Ectodermal cell (in vitro differentiated cells): Measurements from ENCODE around the gene EPSTI1.

ENCODE experiments used
- H3K27ac ChIP-seq: 2 replicates; pipeline ENCODE4 v1.7.0; 2013; ENCODE audit warnings: mild to moderate bottlenecking, low read depth, low read length; ENCODE audit not compliant: insufficient read depth, poor library complexity, severe bottlenecking
- H3K27me3 ChIP-seq: 2 replicates; pipeline ENCODE4 v1.7.0; 2013; ENCODE audit warnings: mild to moderate bottlenecking, low read length; ENCODE audit not compliant: insufficient read depth, control insufficient read depth, poor library complexity, severe bottlenecking
- H3K36me3 ChIP-seq: one replicate; pipeline ENCODE4 v1.7.0; 2013; ENCODE audit warnings: low read length; ENCODE audit not compliant: control insufficient read depth, insufficient read depth
- H3K4me1 ChIP-seq: one replicate; pipeline ENCODE4 v1.7.0; 2013; ENCODE audit warnings: low read length; ENCODE audit not compliant: control insufficient read depth, insufficient read depth
- H3K4me3 ChIP-seq: 2 replicates; pipeline ENCODE4 v1.7.0; 2013; ENCODE audit warnings: low read depth, low read length, control low read depth; ENCODE audit not compliant: insufficient read depth
- H3K9me3 ChIP-seq: 2 replicates; pipeline ENCODE4 v1.7.0; 2013; ENCODE audit warnings: mild to moderate bottlenecking, low read length, moderate library complexity; ENCODE audit not compliant: control insufficient read depth
- whole genome bisulfite sequencing, 2 experiments: methylation state at CpG; one replicate each; pipeline ENCODE4 v1.1.7; 2013; ENCODE audit warnings: missing lambda C conversion rate in 2 of 2; 5-methylcytosine and 5-hydroxymethylcytosine counted together

EPSTI1 gene

GRCh38 chr13:42899266-42899665, 92.8 kb downstream of the EPSTI1 start:
- 95 to 100% methylated on average over 1 to 2 of the region's 3 CpGs for WGBS, 2 experiments
- no peak overlapping the region for H3K27ac ChIP-seq
- H3K9me3 ChIP-seq = no peaks in the 10 kb centered on the region
- H3K4me1 ChIP-seq = no peaks in the 10 kb centered on the region
- H3K27me3 ChIP-seq = no peaks in the 10 kb centered on the region
- no peak overlapping the region for H3K4me3 ChIP-seq
- no peaks in the 10 kb centered on the region for H3K36me3 ChIP-seq

- no peaks in the 10 kb centered on the region for H3K4me1 ChIP-seq
- H3K9me3 ChIP-seq = no peaks in the 10 kb centered on the region
- no peaks in the 10 kb centered on the region for H3K27me3 ChIP-seq
- no peak overlapping the region for H3K4me3 ChIP-seq
- no peak overlapping the region for H3K27ac ChIP-seq
- no peaks in the 10 kb centered on the region for H3K36me3 ChIP-seq
- 93 to 95% methylated on average over 3 of the region's 3 CpGs for WGBS, 2 experiments
Measured at GRCh38 chr13:42895776-42896175, 96.3 kb downstream of the EPSTI1 start.

- Histone ChIP-seq H3K9me3 (no peaks in the 10 kb centered on the region), H3K4me3 (no peak overlapping the region), H3K4me1 (no peaks in the 10 kb centered on the region), H3K27ac (no peak overlapping the region), H3K27me3 (no peaks in the 10 kb centered on the region), H3K36me3 (no peaks in the 10 kb centered on the region)
- 80 to 90% methylated on average over 2 of the region's 4 CpGs for WGBS, 2 experiments
Measured at GRCh38 chr13:42894765-42895243, 97.2 kb downstream of the EPSTI1 start.

- no peak overlapping the region for H3K27ac ChIP-seq
- no peaks in the 10 kb centered on the region for H3K9me3 ChIP-seq
- no peaks in the 10 kb centered on the region for H3K36me3 ChIP-seq
- 84 to 86% methylated on average over 1 of the region's 1 CpG for WGBS, 2 experiments
- no peaks in the 10 kb centered on the region for H3K4me1 ChIP-seq
- no peak overlapping the region for H3K4me3 ChIP-seq
- H3K27me3 ChIP-seq = no peaks in the 10 kb centered on the region
Measured at GRCh38 chr13:42893214-42893671, 98.8 kb downstream of the EPSTI1 start.

DNA sequence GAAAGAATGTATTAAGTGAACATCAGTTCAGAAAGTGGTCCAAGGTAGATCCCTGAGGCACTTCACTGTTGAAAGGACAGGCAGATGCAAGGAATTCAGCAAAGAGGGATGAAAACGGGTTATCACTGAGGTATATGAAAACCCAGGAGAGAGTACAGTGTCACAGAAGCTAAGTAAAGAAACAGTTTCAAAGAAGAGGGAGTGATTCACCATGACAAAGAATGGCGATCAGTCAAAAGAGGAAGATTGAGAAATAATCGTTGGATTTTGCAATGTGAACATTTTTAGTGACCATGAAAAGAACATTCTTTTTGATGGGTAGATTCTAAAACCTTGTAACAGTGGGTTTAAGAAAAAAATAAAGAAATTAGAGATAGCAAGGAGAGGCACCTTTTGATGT, 99.3 kb downstream of the EPSTI1 start:
- no peaks in the 10 kb centered on the region for H3K36me3 ChIP-seq
- H3K27ac ChIP-seq = no peak overlapping the region
- 85 to 90% methylated on average over 3 of the region's 3 CpGs for WGBS, 2 experiments

DNA sequence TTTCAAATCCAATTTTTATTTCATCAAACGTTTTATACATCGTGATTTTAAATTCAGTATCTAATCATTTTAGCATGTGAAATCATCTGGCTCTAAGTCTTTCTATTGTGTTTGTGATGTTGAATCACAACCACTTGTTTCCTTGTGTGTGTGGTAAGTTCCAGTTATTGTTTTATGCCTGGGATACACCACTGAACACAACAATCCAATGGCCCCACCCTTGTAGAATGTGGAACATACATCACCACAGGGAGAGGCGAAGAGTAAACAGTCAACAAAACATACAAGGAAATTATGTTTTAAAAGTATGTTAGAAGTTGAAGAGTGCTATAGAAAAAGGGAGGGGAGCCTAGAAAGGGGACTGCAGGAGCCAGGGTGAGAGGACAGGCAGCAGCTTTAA, 100.5 kb downstream of the EPSTI1 start:
- no peak overlapping the region for H3K4me3 ChIP-seq
- H3K27me3 ChIP-seq = no peaks in the 10 kb centered on the region
- H3K9me3 ChIP-seq = no peaks in the 10 kb centered on the region
- H3K4me1 ChIP-seq = no peaks in the 10 kb centered on the region
- WGBS, 2 experiments = 85 to 93% methylated on average over 2 to 3 of the region's 3 CpGs
- H3K27ac ChIP-seq = no peak overlapping the region
- H3K36me3 ChIP-seq = no peaks in the 10 kb centered on the region

More for the DNA sequence above, 99.3 kb downstream of the EPSTI1 start:
- Histone ChIP-seq H3K9me3 (no peaks in the 10 kb centered on the region), H3K4me1 (no peaks in the 10 kb centered on the region), H3K27me3 (no peaks in the 10 kb centered on the region), H3K4me3 (no peak overlapping the region)

GRCh38 chr13:42885325-42885724, 106.7 kb downstream of the EPSTI1 start:
- Histone ChIP-seq H3K27me3 (no peaks in the 10 kb centered on the region), H3K36me3 (no peaks in the 10 kb centered on the region), H3K27ac (no peak overlapping the region), H3K4me3 (no peak overlapping the region), H3K4me1 (no peaks in the 10 kb centered on the region), H3K9me3 (no peaks in the 10 kb centered on the region)
- 96% methylated on average over 8 of the region's 8 CpGs for WGBS, 2 experiments

DNA sequence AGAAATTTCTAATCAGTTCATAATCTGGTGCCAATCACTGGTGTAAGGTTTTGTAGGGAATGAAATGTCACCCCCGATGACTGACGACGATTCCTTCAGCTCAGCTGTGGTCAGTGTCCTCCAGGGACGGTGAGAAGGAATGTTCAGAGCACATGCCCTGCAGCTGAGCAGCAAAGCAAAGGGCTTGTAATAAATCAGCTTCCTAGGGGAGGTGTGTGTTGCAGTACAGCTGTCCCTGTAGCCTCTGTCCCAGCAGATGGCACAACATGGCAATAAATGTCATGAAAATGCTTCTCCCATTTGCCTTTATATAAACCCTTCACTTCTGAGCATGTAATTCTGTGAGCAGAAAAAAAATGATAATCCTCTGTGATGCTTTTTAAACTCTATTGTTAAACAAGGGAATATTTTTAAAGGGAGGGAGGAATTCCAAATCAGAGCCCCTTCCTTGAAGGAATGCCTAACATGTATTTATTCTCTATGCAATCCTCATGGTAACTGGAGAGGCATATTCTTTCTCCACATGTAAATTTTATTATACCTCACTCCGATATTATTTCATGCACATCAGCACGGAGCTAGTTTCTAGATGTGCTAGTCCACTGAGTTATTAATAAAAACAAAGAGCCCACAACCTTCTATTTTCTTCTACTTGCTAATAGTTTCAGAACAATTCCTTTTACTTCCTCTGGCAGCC, 108.1 kb downstream of the EPSTI1 start:
- Histone ChIP-seq H3K9me3 (no peaks in the 10 kb centered on the region), H3K4me1 (no peaks in the 10 kb centered on the region), H3K4me3 (no peak overlapping the region), H3K27me3 (no peaks in the 10 kb centered on the region), H3K36me3 (no peaks in the 10 kb centered on the region), H3K27ac (no peak overlapping the region)
- WGBS, 2 experiments = 61 to 74% methylated on average over 6 of the region's 6 CpGs

GRCh38 chr13:42883142-42883541, 108.9 kb downstream of the EPSTI1 start:
- H3K4me1 ChIP-seq = no peaks in the 10 kb centered on the region
- H3K27me3 ChIP-seq = no peaks in the 10 kb centered on the region
- H3K36me3 ChIP-seq = no peaks in the 10 kb centered on the region
- no peaks in the 10 kb centered on the region for H3K9me3 ChIP-seq
- 82% methylated on average over 1 of the region's 1 CpG; no CpG with 5 or more reads in 1 of the 2 experiments for WGBS, 2 experiments
- no peak overlapping the region for H3K27ac ChIP-seq
- H3K4me3 ChIP-seq = no peak overlapping the region

GRCh38 chr13:42880056-42880605, 111.9 kb downstream of the EPSTI1 start:
- Histone ChIP-seq H3K4me1 (peaks cover 13% of the 10 kb centered on the region), H3K36me3 (no peaks in the 10 kb centered on the region), H3K27ac (no peak overlapping the region), H3K27me3 (no peaks in the 10 kb centered on the region), H3K4me3 (no peak overlapping the region), H3K9me3 (no peaks in the 10 kb centered on the region)
- WGBS, 2 experiments = 91 to 95% methylated on average over 8 of the region's 8 CpGs
